Osteocyte (in vitro differentiated cells): ENCODE results near the gene EVA1A. TPM values are rescaled to one million over a fixed set of nuclear protein-coding genes. Genes with fewer than 3 reads are reported as not detected.
A peak's percentile ranks its signal among the peaks of the same experiment; 100 is the strongest.

ENCODE experiments used
- DNase-seq: peaks from one replicate; pipeline ENCODE4 v3.0.0; 2021; ENCODE audit warnings: mixed read lengths; ENCODE audit not compliant: unreplicated experiment; ENCODE audit errors: extremely low spot score
- H3K27ac Mint-ChIP-seq: one replicate; pipeline ENCODE4 v1.8.0; 2021; ENCODE audit warnings: mild to moderate bottlenecking, mixed read lengths; ENCODE audit not compliant: unreplicated experiment
- H3K27me3 Mint-ChIP-seq: one replicate; pipeline ENCODE4 v1.8.0; 2021; ENCODE audit warnings: mixed read lengths; ENCODE audit not compliant: unreplicated experiment
- H3K36me3 Mint-ChIP-seq: one replicate; pipeline ENCODE4 v1.8.0; 2021; ENCODE audit warnings: mixed read lengths; ENCODE audit not compliant: unreplicated experiment
- H3K4me1 Mint-ChIP-seq: one replicate; pipeline ENCODE4 v1.8.0; 2021; ENCODE audit warnings: mixed read lengths; ENCODE audit not compliant: unreplicated experiment
- H3K4me3 Mint-ChIP-seq: one replicate; pipeline ENCODE4 v1.8.0; 2021; ENCODE audit warnings: mild to moderate bottlenecking, moderate library complexity, mixed read lengths; ENCODE audit not compliant: unreplicated experiment
- H3K9me3 Mint-ChIP-seq: one replicate; pipeline ENCODE4 v1.8.0; 2021; ENCODE audit warnings: mixed read lengths; ENCODE audit not compliant: unreplicated experiment
- CTCF ChIP-seq: fragments of 200-600 bp; sonication (generic); IDR thresholded peaks from 2 replicates; pipeline ENCODE4 v1.5.0; 2021; ENCODE audit warnings: antibody characterized with exemption, mild to moderate bottlenecking, moderate library complexity
- total RNA-seq: library from RNA; stranded (reverse); gene quantifications from 2 replicates; pipeline ENCODE4 v1.2.1, GENCODE V29; 2021

The EVA1A gene
- total RNA-seq, 1 donor from 2014 or later, result 33.5 TPM

- DNase-seq, result no peak
- Mint-ChIP-seq H3K27me3 (no peaks in the 10 kb centered on the region), H3K4me1 (peaks cover 36% of the 10 kb centered on the region), H3K27ac (peak overlapping the region; percentile 87), H3K36me3 (no peaks in the 10 kb centered on the region), H3K9me3 (no peaks in the 10 kb centered on the region), H3K4me3 (no peak overlapping the region)
- TF ChIP-seq CTCF, result no peak
These were observed 11.1 kb upstream of the EVA1A start for GRCh38 chr2:75571730-75572430.

GRCh38 chr2:75570948-75571729 is 10.4 kb upstream of the EVA1A start:
- no peak for TF ChIP-seq CTCF
- H3K4me3 Mint-ChIP-seq, result peak overlapping the region; percentile 19
- no peak for DNase-seq
- no peaks in the 10 kb centered on the region for H3K36me3 Mint-ChIP-seq
- peak overlapping the region; percentile 87 for H3K27ac Mint-ChIP-seq
- H3K4me1 Mint-ChIP-seq, result peaks cover 44% of the 10 kb centered on the region
- H3K9me3 Mint-ChIP-seq, result no peaks in the 10 kb centered on the region
- H3K27me3 Mint-ChIP-seq, result no peaks in the 10 kb centered on the region

GRCh38 chr2:75570024-75570947 is 9.5 kb upstream of the EVA1A start:
- TF ChIP-seq CTCF, result no peak
- H3K9me3 Mint-ChIP-seq, result no peaks in the 10 kb centered on the region
- peak overlapping the region; percentile 87 for H3K27ac Mint-ChIP-seq
- H3K27me3 Mint-ChIP-seq, result no peaks in the 10 kb centered on the region
- H3K4me3 Mint-ChIP-seq, result no peak overlapping the region
- H3K36me3 Mint-ChIP-seq, result no peaks in the 10 kb centered on the region
- H3K4me1 Mint-ChIP-seq, result peaks cover 52% of the 10 kb centered on the region
- no peak for DNase-seq

GRCh38 chr2:75569546-75569945 is 8.8 kb upstream of the EVA1A start:
- Mint-ChIP-seq H3K27ac (peak overlapping the region; percentile 44), H3K4me3 (no peak overlapping the region), H3K36me3 (no peaks in the 10 kb centered on the region), H3K27me3 (no peaks in the 10 kb centered on the region), H3K4me1 (peaks cover 56% of the 10 kb centered on the region), H3K9me3 (no peaks in the 10 kb centered on the region)
- no peak for DNase-seq
- no peak for TF ChIP-seq CTCF
